ENCODE measurements around the gene NSRP1.
"Not testable (repeated sequence)": the region's sequence is repeated elsewhere in the genome, so short reads cannot be mapped to it uniquely, and the experiment has no call there.

Gene NSRP1

DNA sequence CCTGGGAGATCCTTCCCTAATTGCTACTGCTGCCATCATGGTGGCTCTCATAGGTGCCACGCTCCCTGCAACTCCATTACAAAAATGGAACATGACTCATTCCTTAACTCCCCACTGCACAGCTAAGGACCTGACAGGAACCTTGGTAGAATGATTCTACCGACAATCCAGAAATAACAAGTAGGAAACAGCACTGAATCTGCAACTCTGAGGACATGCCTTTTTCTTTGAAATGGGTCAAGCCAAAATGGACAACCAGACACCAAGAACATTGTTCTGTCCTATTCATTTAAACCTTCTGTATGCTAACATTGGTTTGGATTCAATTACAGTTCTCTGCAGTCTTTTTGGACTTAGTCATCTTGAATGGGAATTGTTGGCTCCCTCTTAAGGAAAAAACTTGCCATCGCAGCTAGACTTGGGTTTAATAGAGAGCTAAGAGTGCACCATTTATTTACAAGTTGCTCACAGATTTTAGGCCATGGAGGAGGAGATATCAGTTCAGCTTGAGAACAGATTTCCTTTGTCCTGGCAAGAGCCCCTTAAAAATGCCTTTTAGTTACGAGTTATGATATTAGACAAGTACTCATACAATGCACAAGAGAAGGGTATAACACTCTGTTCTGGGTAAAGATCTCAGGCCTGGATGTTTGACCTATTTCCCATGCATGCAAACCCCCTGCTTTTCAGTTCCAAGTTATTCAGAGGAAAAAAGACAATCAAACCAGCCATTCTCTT is 20.9 kb upstream of the NSRP1 start:
- Mint-ChIP-seq H3K9me3 (no peaks in the 10 kb centered on the region), H3K27ac (ENCODE audit: low read depth) (no peak overlapping the region), H3K27me3 (peaks cover 43% of the 10 kb centered on the region), H3K4me1 (peaks cover 8% of the 10 kb centered on the region), H3K4me3 (no peak overlapping the region), H3K36me3 (ENCODE audit: insufficient read depth) (peaks cover 3% of the 10 kb centered on the region)
- DNase-seq (ENCODE audit: low spot score in 2 of 2) (no peak), ATAC-seq (replicated peaks; ENCODE audit: extremely low read depth, poor library complexity, severe bottlenecking) (no peak)

DNA sequence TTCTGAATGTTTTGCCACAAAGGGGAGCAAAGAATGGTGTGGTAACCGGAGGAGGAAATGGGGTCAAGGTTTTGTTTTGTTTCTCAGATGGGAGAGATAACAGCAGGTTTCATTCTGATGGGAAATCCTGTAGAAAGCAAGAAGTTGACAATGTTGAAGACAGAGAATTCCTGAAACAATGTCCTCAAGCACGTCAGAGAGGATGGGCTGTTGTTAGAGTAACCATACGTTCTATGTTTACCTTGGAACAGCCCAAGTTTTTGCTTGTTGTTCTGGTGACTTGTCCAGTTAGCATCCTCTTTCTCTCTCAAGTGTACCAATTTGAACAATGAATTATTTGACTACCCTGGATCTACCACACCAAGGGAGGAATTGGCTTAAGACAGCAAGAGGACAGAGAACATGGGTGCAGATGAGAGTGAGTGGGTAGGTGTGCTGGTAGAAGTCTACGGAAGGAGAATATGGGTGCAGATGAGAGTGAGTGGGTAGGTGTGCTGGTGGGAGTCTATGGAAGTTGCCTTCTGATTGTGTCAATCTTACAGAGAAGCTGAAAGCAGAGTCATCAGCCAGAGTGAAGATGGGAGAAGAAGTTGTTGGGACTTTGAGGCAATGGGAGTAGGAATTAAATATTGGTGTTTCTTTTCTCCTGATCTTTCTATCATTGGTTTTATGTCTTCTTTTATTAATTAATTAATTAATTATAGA is 14.8 kb upstream of the NSRP1 start:
- no peak for ATAC-seq (replicated peaks; ENCODE audit: extremely low read depth, poor library complexity, severe bottlenecking)
- no peaks in the 10 kb centered on the region for H3K36me3 Mint-ChIP-seq (ENCODE audit: insufficient read depth)
- peaks cover 6% of the 10 kb centered on the region for H3K4me1 Mint-ChIP-seq
- no peak for DNase-seq (ENCODE audit: low spot score in 2 of 2)
- H3K27ac Mint-ChIP-seq (ENCODE audit: low read depth) = no peak overlapping the region
- no peak overlapping the region for H3K4me3 Mint-ChIP-seq
- H3K9me3 Mint-ChIP-seq = no peaks in the 10 kb centered on the region
- peaks cover 10% of the 10 kb centered on the region for H3K27me3 Mint-ChIP-seq

DNA sequence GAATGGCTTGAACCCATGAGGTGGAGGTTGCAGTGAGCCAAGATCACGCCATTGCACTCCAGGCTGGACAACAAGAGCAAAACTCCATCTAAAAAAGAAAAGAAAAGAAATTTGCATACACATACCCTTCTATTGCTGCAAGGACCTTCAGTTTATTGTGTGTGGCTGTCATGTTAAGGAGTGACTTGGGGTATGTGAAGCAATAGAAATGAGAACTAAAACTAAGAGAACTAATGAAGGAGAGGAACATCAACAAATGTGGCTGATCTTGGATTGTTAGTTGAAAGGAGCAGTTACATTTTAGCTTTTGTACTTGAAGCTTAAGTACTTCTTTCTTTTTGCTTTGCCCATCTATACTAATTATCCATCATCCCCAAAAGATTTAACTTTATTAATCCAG is 12.7 kb upstream of the NSRP1 start:
- Mint-ChIP-seq H3K4me3 (no peak overlapping the region), H3K9me3 (no peaks in the 10 kb centered on the region), H3K27me3 (peaks cover 2% of the 10 kb centered on the region), H3K4me1 (peaks cover 6% of the 10 kb centered on the region), H3K27ac (ENCODE audit: low read depth) (no peak overlapping the region), H3K36me3 (ENCODE audit: insufficient read depth) (peaks cover 1% of the 10 kb centered on the region)
- no peak for DNase-seq (ENCODE audit: low spot score in 2 of 2)
- ATAC-seq (replicated peaks; ENCODE audit: extremely low read depth, poor library complexity, severe bottlenecking) = no peak

DNA sequence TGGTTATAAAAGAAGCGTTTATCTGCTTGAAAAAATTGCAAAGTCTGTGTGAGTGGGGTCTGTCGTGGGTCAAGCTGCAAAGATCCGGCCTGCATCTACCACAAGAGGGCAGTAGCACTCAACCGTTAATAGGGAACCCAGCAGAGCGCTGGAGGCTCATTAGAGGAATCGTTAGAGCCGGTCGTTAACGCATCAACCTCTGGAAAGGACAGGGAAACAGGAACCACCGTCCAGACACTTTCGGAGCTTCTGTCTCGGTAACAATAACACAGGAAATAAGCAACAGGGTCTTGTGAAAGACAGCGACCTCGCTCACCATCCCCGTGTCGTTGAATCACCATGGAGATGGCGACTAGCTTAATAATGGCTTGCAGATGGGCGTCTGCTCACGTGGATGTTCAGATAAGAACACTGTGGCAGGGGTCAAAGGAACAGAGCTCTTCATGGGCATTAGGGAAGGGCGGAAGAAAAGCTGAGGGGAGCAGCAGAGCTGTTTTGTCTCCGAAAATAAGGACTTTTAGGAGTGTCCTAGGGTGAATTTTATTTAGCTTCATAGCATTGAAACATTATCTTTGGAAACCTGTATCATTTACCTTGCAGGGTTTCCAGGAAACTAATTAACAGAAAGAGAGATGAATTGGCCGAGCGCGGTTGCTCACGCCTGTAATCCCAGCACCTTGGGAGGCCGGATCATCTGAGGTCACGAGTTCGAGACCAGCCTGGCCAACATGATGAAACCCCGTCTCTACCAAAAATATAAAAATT is 11.9 kb upstream of the NSRP1 start:
- peak overlapping the region; percentile 41 for H3K27ac Mint-ChIP-seq (ENCODE audit: low read depth)
- H3K4me1 Mint-ChIP-seq = peaks cover 6% of the 10 kb centered on the region
- ATAC-seq (replicated peaks; ENCODE audit: extremely low read depth, poor library complexity, severe bottlenecking) = peak; percentile 92
- no peaks in the 10 kb centered on the region for H3K9me3 Mint-ChIP-seq
- peak overlapping the region; percentile 82 for H3K4me3 Mint-ChIP-seq
- peak; percentile 46 for DNase-seq (ENCODE audit: low spot score in 2 of 2)
- peaks cover 2% of the 10 kb centered on the region for H3K36me3 Mint-ChIP-seq (ENCODE audit: insufficient read depth)
- no peaks in the 10 kb centered on the region for H3K27me3 Mint-ChIP-seq

DNA sequence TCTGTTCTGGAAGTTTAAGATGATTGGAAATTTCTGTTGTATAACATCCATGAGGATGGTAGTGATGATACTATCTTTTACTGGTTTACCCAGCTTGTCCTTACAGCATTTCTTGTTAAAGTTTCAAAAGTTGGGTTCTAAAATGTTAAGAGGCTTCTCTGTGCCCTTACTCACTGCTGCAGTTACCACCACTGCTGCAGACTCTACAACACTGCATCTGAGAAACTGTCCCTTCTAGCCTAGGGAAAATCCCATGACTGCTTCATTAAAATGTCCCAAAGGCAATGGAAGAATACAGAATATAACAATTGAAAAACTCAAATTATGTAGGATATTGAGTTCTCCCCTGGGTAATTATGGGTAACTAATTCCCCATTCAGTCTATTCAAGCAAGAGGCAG is 3.8 kb upstream of the NSRP1 start:
- Mint-ChIP-seq H3K4me1 (peaks cover 18% of the 10 kb centered on the region), H3K4me3 (no peak overlapping the region), H3K27me3 (no peaks in the 10 kb centered on the region), H3K9me3 (no peaks in the 10 kb centered on the region), H3K36me3 (ENCODE audit: insufficient read depth) (peaks cover 11% of the 10 kb centered on the region), H3K27ac (ENCODE audit: low read depth) (no peak overlapping the region)
- ATAC-seq (replicated peaks; ENCODE audit: extremely low read depth, poor library complexity, severe bottlenecking) = no peak
- no peak for DNase-seq (ENCODE audit: low spot score in 2 of 2)

DNA sequence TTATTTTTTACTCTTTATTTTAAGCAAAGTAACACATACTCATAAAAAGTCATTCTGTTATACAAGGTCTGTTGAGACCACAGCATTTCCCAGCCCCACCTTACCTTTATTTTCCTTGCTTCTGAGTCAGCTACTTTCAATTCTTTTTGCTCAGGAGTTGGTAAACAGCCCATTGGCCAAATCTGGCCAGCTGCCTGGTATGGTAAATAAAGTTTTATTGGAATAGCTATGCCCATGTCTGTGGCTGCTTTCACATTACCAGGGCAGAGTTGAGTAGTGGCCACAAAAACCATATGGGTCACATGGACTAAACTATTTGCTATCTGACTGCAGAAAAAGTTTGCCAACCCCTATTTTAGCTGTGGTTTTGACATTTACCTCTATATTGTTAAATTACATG is 3.4 kb upstream of the NSRP1 start:
- Mint-ChIP-seq H3K9me3 (no peaks in the 10 kb centered on the region), H3K27me3 (no peaks in the 10 kb centered on the region), H3K4me1 (peaks cover 22% of the 10 kb centered on the region), H3K36me3 (ENCODE audit: insufficient read depth) (peaks cover 11% of the 10 kb centered on the region), H3K27ac (ENCODE audit: low read depth) (no peak overlapping the region), H3K4me3 (no peak overlapping the region)
- ATAC-seq (replicated peaks; ENCODE audit: extremely low read depth, poor library complexity, severe bottlenecking) (no peak), DNase-seq (ENCODE audit: low spot score in 2 of 2) (no peak)

DNA sequence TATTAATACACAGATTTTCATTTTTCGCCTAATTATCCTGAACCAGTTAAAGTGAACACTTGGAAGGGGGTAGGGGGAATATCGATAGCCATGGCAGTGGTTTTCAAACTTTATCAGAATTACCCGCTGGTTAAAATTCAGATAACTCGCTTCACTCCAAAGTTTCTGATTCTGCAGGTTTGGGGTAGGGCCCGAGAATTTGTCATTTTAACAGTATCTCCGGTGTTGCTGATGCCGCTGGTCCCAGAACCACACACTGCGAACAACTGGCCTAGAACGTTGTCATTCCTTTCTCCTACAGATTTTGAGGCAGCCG is 313 bp upstream of the NSRP1 start:
- peaks cover 43% of the 10 kb centered on the region for H3K4me1 Mint-ChIP-seq
- H3K4me3 Mint-ChIP-seq = peak overlapping the region; percentile 94
- H3K36me3 Mint-ChIP-seq (ENCODE audit: insufficient read depth) = peaks cover 31% of the 10 kb centered on the region
- peak overlapping the region; percentile 99 for H3K27ac Mint-ChIP-seq (ENCODE audit: low read depth)
- no peak for DNase-seq (ENCODE audit: low spot score in 2 of 2)
- peak; percentile 13 for ATAC-seq (replicated peaks; ENCODE audit: extremely low read depth, poor library complexity, severe bottlenecking)
- no peaks in the 10 kb centered on the region for H3K27me3 Mint-ChIP-seq
- H3K9me3 Mint-ChIP-seq = no peaks in the 10 kb centered on the region

DNA sequence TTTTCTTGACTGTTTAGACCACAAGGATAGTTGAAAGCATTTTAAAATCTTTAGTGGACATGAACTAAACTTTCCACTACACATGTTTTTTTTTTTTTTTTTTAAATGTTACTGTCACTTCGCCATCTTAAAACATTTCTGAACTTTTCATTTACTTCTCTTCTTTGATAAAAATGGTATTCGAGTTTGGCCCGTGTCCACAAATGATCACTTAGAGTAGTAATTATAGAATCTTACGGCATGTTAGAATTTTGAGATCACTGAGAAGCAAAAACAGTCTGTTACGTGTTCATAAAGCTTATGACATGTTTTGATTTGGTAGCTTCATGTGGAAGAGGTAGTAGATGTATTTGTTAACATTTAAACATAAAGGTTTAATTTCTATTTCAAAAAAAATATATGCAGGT is 1.1 kb downstream of the NSRP1 start:
- peaks cover 49% of the 10 kb centered on the region for H3K4me1 Mint-ChIP-seq
- DNase-seq (ENCODE audit: low spot score in 2 of 2) = no peak
- no peaks in the 10 kb centered on the region for H3K9me3 Mint-ChIP-seq
- no peak for ATAC-seq (replicated peaks; ENCODE audit: extremely low read depth, poor library complexity, severe bottlenecking)
- peaks cover 41% of the 10 kb centered on the region for H3K36me3 Mint-ChIP-seq (ENCODE audit: insufficient read depth)
- peak overlapping the region; percentile 94 for H3K4me3 Mint-ChIP-seq
- peak overlapping the region; percentile 99 for H3K27ac Mint-ChIP-seq (ENCODE audit: low read depth)
- H3K27me3 Mint-ChIP-seq = no peaks in the 10 kb centered on the region

DNA sequence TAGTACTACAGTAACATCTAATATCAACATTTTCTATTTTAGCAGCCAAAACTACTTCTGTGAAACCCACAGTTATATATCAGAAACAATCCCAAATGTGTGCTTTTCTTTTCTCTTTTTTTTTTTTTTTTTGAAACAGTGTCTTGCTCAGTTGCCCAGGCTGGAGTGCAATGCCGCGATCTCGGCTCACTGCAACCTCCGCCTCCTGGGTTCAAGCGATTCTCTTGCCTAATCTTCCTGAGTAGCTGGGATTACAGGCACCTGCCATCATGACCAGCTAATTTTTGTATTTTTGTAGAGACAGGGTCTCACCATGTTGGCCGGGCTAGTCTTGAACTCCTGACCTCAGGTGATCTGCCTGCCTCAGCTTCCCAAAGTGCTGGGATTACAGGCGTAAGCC is 2.0 kb downstream of the NSRP1 start:
- not testable (repeated sequence) for H3K27me3 Mint-ChIP-seq; H3K9me3 Mint-ChIP-seq; ATAC-seq (replicated peaks; ENCODE audit: extremely low read depth, poor library complexity, severe bottlenecking); DNase-seq (ENCODE audit: low spot score in 2 of 2)
- Mint-ChIP-seq H3K36me3 (ENCODE audit: insufficient read depth) (peaks cover 45% of the 10 kb centered on the region), H3K4me1 (peaks cover 49% of the 10 kb centered on the region), H3K27ac (ENCODE audit: low read depth) (peak overlapping the region; percentile 99), H3K4me3 (peak overlapping the region; percentile 94)

DNA sequence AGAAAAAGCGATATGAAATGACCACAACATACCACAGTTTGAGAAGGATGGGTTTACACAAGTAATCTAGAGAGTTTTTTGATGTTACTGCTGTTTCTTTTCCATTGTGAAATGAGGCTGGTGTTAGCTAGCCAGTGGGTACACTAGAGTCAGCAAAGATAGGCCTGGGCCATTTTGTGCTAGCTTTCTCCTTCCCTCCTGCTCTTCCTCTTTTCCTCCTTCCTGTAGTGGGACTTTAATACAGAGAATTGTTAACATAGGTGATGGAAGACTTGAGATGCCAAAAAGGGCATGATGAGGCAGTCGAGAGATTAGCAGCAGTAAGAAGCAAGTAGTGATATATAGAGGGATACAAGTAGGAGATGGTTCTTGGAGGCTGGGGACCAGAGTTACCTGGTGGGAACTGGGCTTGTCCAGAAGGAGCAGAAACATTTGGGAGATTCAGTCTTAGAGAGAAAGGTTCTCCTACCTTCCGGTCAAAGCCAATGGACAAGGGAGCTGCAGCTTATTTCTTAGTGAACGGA is 7.7 kb downstream of the NSRP1 start:
- DNase-seq (ENCODE audit: low spot score in 2 of 2) (no peak), ATAC-seq (replicated peaks; ENCODE audit: extremely low read depth, poor library complexity, severe bottlenecking) (no peak)
- Mint-ChIP-seq H3K9me3 (no peaks in the 10 kb centered on the region), H3K27me3 (no peaks in the 10 kb centered on the region), H3K36me3 (ENCODE audit: insufficient read depth) (peaks cover 34% of the 10 kb centered on the region), H3K4me3 (no peak overlapping the region), H3K27ac (ENCODE audit: low read depth) (no peak overlapping the region), H3K4me1 (peaks cover 42% of the 10 kb centered on the region)

DNA sequence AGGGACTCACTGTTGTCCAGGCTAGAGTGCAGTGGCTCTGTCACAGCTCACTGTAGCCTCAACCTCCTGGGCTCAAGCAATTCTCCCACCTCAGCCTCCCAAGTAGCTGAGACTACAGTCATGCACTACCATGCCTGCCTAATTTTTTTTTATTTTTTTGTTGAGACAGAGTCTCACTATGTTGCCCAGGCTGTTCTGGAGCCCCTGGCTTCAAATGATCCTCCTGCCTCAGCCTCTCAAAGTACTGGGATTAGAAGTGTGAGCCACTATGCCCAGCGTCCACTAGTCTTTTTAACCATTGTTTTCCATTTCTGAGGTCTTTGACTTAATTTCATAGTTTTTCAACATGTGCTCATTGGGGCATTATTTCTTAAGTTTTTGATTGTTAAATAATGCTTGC is 13.5 kb downstream of the NSRP1 start:
- peaks cover 34% of the 10 kb centered on the region for H3K4me1 Mint-ChIP-seq
- no peak for DNase-seq (ENCODE audit: low spot score in 2 of 2)
- ATAC-seq (replicated peaks; ENCODE audit: extremely low read depth, poor library complexity, severe bottlenecking) = no peak
- no peaks in the 10 kb centered on the region for H3K27me3 Mint-ChIP-seq
- H3K4me3 Mint-ChIP-seq = no peak overlapping the region
- peak overlapping the region; percentile 25 for H3K27ac Mint-ChIP-seq (ENCODE audit: low read depth)
- H3K36me3 Mint-ChIP-seq (ENCODE audit: insufficient read depth) = peaks cover 25% of the 10 kb centered on the region
- no peaks in the 10 kb centered on the region for H3K9me3 Mint-ChIP-seq

DNA sequence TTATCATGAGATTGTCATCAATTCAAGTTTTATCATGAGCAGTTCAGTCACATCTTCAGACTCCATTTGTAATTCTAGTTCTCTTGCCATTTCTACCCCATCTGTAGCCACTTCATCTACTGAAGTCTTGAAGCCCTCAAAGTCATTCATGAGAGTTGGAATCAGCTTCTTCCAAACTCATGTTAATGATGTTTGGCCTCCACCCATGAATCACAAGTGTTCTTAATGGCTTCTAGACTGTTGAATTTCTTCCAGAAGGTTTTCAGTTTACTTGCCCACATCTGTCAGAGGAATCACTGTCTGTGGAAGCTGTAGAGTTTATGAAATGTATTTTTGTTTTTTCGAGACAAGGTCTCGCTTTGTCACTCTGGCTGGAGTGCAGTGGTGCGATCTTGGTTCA is 16.0 kb downstream of the NSRP1 start:
- no peak overlapping the region for H3K27ac Mint-ChIP-seq (ENCODE audit: low read depth)
- ATAC-seq (replicated peaks; ENCODE audit: extremely low read depth, poor library complexity, severe bottlenecking) = no peak
- no peaks in the 10 kb centered on the region for H3K27me3 Mint-ChIP-seq
- H3K9me3 Mint-ChIP-seq = no peaks in the 10 kb centered on the region
- H3K4me1 Mint-ChIP-seq = peaks cover 29% of the 10 kb centered on the region
- no peak for DNase-seq (ENCODE audit: low spot score in 2 of 2)
- peaks cover 26% of the 10 kb centered on the region for H3K36me3 Mint-ChIP-seq (ENCODE audit: insufficient read depth)
- no peak overlapping the region for H3K4me3 Mint-ChIP-seq

Measured in central memory CD8-positive, alpha-beta T cell (primary cell).